OCI-LY3 (cell line): ENCODE measurements around the gene BMPER.

ENCODE experiments used
- H2AFZ ChIP-seq: fragments of 200-600, 300-600 bp; shearing (Covaris generic); 2 replicates; pipeline ENCODE4 v1.6.0; 2014; ENCODE audit warnings: antibody characterized with exemption, low read depth, low read length
- H3K27ac ChIP-seq: fragments of 200-600, 300-600 bp; sonication (generic); 2 replicates; pipeline ENCODE4 v1.5.1; 2014; ENCODE audit warnings: mild to moderate bottlenecking, low read length, moderate library complexity, mixed read lengths
- H3K27me3 ChIP-seq: fragments of 200-600, 300-600 bp; sonication (generic); 2 replicates; pipeline ENCODE4 v1.6.1; 2014; ENCODE audit warnings: low read depth, low read length, mixed read lengths
- H3K36me3 ChIP-seq: fragments of 200-600, 300-600 bp; sonication (generic); replicated peaks from 2 replicates; pipeline ENCODE3; 2014; ENCODE audit warnings: low read depth, low read length, mixed read lengths
- H3K4me1 ChIP-seq: fragments of 300-600, 200-600 bp; sonication (generic); 2 replicates; pipeline ENCODE4 v1.6.1; 2014; ENCODE audit warnings: low read length, mixed read lengths
- H3K4me2 ChIP-seq: fragments of 200-600, 300-600 bp; sonication (generic); 2 replicates; pipeline ENCODE4 v1.6.1; 2014; ENCODE audit warnings: low read length, mixed read lengths
- H3K4me3 ChIP-seq: fragments of 300-600, 200-600 bp; sonication (generic); 2 replicates; pipeline ENCODE4 v1.5.1; 2014; ENCODE audit warnings: antibody characterized with exemption, mild to moderate bottlenecking, low read length, moderate library complexity
- H3K79me2 ChIP-seq: fragments of 300-600, 200-600 bp; shearing (Covaris generic); 2 replicates; pipeline ENCODE4 v1.6.1; 2014; ENCODE audit warnings: mild to moderate bottlenecking, low read length, mixed read lengths
- H3K9ac ChIP-seq: fragments of 300-600, 200-600 bp; shearing (Covaris generic); 2 replicates; pipeline ENCODE4 v1.6.0; 2014; ENCODE audit warnings: mild to moderate bottlenecking, low read length, moderate library complexity
- H3K9me3 ChIP-seq: fragments of 200-600, 300-600 bp; shearing (Covaris generic); 2 replicates; pipeline ENCODE4 v1.6.1; 2014; ENCODE audit warnings: low read length, mixed read lengths; ENCODE audit not compliant: insufficient read depth
- H4K20me1 ChIP-seq: fragments of 200-600, 300-600 bp; sonication (generic); 2 replicates; pipeline ENCODE4 v1.6.1; 2016; ENCODE audit warnings: low read length, mixed read lengths; ENCODE audit not compliant: insufficient read depth
- EZH2phosphoT487 ChIP-seq: fragments of 200-600 bp; shearing (Covaris generic); IDR thresholded peaks from 2 replicates; pipeline ENCODE4 v1.6.1; 2018; ENCODE audit warnings: antibody characterized with exemption, mixed run types, low read depth
- TF ChIP-seq, protein P1 (sequence below): fragments of 200-600, 300-600 bp; sonication (generic); IDR thresholded peaks from 2 replicates; pipeline ENCODE4 v1.5.1; 2014; ENCODE audit warnings: antibody characterized with exemption, low read length, low read depth

The BMPER gene

DNA sequence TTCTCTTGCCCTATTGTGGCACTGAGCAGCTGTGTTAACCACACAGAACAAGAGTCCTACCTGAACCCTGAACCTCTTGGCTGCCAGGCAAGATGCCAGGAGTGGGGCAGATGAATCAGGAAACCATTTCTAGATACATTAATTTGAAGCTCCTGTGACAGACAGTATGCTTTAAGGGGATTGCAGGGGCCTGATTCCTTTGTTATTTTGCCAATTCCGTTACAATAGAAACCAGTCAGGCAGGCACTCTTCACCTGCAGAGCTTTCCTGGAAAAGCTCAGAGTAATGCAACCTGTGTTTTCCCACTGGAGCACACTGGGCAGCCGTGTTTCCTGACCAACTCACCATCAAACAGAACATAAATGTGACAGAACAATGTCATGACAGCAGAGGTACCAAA lies 233.1 kb downstream of the BMPER start:
- Histone ChIP-seq H3K4me1 (no peaks in the 10 kb centered on the region), H3K4me3 (no peak overlapping the region), H3K27ac (no peak overlapping the region), H4K20me1 (no peaks in the 10 kb centered on the region), H3K9ac (no peak overlapping the region), H3K9me3 (no peaks in the 10 kb centered on the region), H3K36me3 (no peaks in the 10 kb centered on the region), H2AFZ (no peak overlapping the region), H3K27me3 (no peaks in the 10 kb centered on the region), H3K4me2 (no peak overlapping the region), H3K79me2 (no peaks in the 10 kb centered on the region)
- TF ChIP-seq EZH2phosphoT487, result no peak
- TF ChIP-seq, protein P1, sequence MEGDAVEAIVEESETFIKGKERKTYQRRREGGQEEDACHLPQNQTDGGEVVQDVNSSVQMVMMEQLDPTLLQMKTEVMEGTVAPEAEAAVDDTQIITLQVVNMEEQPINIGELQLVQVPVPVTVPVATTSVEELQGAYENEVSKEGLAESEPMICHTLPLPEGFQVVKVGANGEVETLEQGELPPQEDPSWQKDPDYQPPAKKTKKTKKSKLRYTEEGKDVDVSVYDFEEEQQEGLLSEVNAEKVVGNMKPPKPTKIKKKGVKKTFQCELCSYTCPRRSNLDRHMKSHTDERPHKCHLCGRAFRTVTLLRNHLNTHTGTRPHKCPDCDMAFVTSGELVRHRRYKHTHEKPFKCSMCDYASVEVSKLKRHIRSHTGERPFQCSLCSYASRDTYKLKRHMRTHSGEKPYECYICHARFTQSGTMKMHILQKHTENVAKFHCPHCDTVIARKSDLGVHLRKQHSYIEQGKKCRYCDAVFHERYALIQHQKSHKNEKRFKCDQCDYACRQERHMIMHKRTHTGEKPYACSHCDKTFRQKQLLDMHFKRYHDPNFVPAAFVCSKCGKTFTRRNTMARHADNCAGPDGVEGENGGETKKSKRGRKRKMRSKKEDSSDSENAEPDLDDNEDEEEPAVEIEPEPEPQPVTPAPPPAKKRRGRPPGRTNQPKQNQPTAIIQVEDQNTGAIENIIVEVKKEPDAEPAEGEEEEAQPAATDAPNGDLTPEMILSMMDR, result no peak

- no peak overlapping the region for H2AFZ ChIP-seq
- H3K27me3 ChIP-seq, result no peaks in the 10 kb centered on the region
- TF ChIP-seq EZH2phosphoT487, result no peak
- TF ChIP-seq, protein P1, result no peak
- no peak overlapping the region for H3K27ac ChIP-seq
- H3K9me3 ChIP-seq, result no peaks in the 10 kb centered on the region
- no peaks in the 10 kb centered on the region for H4K20me1 ChIP-seq
- H3K4me1 ChIP-seq, result no peaks in the 10 kb centered on the region
- no peak overlapping the region for H3K4me2 ChIP-seq
- no peaks in the 10 kb centered on the region for H3K79me2 ChIP-seq
- H3K4me3 ChIP-seq, result no peak overlapping the region
- H3K36me3 ChIP-seq, result no peaks in the 10 kb centered on the region
- no peak overlapping the region for H3K9ac ChIP-seq
Measured at GRCh38 chr7:34139086-34139485, 233.7 kb downstream of the BMPER start.

GRCh38 chr7:34140066-34140465 lies 234.7 kb downstream of the BMPER start:
- TF ChIP-seq, protein P1, result no peak
- no peak for TF ChIP-seq EZH2phosphoT487
- H3K9me3 ChIP-seq, result no peaks in the 10 kb centered on the region
- H3K27ac ChIP-seq, result no peak overlapping the region
- H3K4me1 ChIP-seq, result no peaks in the 10 kb centered on the region
- no peaks in the 10 kb centered on the region for H3K27me3 ChIP-seq
- no peak overlapping the region for H3K4me3 ChIP-seq
- no peaks in the 10 kb centered on the region for H3K79me2 ChIP-seq
- H4K20me1 ChIP-seq, result no peaks in the 10 kb centered on the region
- H3K36me3 ChIP-seq, result no peaks in the 10 kb centered on the region
- no peak overlapping the region for H2AFZ ChIP-seq
- no peak overlapping the region for H3K4me2 ChIP-seq
- no peak overlapping the region for H3K9ac ChIP-seq

DNA sequence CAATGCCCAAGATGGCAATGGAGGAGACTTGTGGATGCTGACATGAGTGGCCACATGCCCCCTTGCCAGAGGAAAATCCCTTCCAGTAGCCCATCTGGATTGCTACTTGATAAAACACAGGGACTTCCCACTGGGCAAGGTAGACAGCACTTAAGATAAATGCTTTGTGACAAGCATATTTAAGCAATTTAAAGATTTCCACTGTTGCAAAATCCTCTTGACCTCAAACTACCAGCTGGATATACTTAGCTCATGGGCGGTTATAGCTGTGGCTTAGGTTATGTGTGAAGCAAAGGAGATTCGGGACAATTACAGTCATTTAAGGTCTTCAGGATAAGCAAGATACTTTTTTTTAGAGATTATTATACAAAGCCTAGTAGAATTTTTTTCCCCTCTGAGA lies 238.1 kb downstream of the BMPER start:
- Histone ChIP-seq H3K9me3 (no peaks in the 10 kb centered on the region), H3K27me3 (peaks cover 3% of the 10 kb centered on the region; the same call in 1 of the 2 replicates), H4K20me1 (no peaks in the 10 kb centered on the region), H3K79me2 (no peaks in the 10 kb centered on the region), H3K4me3 (no peak overlapping the region), H3K4me1 (no peaks in the 10 kb centered on the region), H3K36me3 (no peaks in the 10 kb centered on the region), H2AFZ (no peak overlapping the region), H3K4me2 (no peak overlapping the region), H3K27ac (no peak overlapping the region), H3K9ac (no peak overlapping the region)
- no peak for TF ChIP-seq EZH2phosphoT487
- TF ChIP-seq, protein P1, result no peak
